HPDE6-E6E7 (cell line): ENCODE results near the gene CPSF4.

Source experiments
- DNase-seq: peaks from one replicate; pipeline ENCODE4 v3.0.0; 2011; ENCODE audit warnings: missing footprints; ENCODE audit errors: extremely low spot score

The CPSF4 gene

DNA sequence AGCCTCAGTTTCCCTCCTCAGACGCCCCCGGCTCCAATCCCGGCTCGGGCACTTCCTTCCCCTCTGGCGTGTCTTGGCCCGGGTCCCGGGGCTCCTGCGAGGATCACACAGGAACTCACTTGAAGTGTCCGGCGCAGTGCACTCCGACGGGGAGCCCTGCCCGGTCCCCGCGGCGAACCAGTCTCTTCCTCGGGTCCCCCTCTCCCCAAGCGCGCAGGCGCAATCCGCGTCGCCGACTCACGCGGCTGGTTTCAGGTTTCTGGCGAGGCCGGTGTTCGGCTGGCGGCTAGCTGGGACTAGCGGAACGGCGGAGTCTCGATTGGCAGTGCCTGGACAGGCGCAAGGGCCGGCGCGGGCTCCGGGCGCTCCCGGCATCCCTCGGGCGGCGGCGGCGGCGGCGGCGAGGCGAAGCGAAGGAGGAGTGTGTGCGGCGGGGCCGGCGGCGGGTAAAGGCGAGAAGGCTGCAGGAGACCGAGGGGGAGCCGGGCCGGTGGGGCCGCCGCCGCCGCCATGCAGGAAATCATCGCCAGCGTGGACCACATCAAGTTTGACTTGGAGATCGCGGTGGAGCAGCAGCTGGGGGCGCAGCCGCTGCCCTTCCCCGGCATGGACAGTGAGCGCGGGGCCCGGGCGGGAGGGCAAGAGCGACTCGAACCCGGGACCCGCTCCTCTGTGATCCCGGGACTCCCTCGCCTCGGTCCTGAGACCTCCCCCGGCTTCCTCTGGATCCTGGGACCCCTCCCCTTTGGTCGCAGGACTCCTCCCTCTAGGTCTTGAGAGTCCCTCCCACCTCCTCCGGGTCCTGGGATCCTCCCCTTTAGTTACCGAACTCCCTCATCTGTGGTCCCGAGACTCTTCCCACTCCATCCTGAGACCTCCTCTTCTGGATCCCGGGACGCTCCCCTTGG is at the start of gene CPSF4, which contains the start of gene PTCD1:
Gene CPSF4, plus strand, starts transcription at position 371 of the 908 bp plus-strand sequence. Its CDS starts 140 bp downstream, at position 511.
Gene PTCD1, minus strand, starts transcription at position 226 of the 908 bp plus-strand sequence. CDS start 3,556 bp downstream, outside the sequence.
- DNase-seq, result peak; percentile 99

DNA sequence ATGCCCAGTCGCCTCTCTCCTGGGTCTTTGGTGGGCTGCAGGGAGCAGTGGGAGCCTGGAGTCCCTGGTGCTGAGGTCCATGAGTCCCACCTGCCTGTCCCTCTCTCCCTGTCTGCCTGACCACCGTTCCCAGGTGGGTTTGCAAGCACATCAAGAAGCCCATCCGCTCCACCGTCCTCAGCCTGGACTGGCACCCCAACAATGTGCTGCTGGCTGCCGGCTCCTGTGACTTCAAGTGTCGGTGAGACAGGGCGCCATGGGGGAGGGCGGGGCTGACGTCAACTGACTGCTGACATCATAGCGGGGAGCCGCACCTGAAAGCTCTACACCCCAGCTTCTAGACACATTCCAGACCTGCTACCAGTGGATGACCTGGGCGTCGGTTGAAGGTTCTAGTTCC is 49.0 kb upstream of the CPSF4 start:
- no peak for DNase-seq

DNA sequence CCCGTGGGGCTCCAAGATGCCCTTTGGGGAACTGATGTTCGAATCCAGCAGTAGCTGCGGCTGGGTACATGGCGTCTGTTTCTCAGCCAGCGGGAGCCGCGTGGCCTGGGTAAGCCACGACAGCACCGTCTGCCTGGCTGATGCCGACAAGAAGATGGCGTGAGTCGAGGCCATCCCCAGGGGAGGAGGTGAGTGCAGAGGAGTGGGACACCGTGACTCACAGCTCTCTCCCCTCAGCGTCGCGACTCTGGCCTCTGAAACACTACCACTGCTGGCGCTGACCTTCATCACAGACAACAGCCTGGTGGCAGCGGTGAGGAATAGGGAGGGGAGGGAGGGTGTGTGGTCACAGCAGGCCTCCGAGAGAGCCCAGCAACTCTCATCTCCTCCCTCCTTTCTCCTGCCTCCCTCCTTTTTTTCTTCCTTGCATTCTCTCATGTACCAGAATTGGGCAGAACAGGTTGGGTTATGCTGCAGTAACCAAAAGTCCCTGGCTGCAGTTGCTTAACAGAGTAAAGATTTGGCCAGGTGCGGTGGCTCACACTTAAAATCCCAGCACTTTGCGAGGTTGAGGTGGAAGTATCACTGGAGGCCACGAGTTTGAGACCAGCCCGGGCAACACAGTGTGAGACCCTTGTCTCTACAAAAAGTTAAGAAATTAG is 47.7 kb upstream of the CPSF4 start:
- no peak for DNase-seq

DNA sequence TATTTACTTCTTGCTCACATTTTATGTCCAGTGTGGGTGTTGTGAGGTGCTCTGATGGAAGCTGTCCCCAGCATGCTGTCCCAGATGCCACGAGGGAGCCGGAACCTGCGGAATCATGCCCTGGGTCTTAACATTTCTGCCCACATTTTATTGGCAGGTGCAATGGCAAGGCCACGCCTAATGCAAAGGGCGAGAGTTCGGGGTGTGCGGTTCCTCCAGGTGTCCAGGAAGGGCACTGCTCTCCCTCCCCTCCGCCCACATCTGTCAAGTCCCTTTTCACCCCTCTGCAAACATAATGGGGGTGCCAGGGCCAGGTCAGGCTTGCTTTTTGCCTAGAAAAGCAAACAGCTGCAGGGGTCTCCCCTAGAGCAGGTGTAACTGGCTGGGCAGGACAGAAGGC is 46.7 kb upstream of the CPSF4 start:
- DNase-seq, result no peak

DNA sequence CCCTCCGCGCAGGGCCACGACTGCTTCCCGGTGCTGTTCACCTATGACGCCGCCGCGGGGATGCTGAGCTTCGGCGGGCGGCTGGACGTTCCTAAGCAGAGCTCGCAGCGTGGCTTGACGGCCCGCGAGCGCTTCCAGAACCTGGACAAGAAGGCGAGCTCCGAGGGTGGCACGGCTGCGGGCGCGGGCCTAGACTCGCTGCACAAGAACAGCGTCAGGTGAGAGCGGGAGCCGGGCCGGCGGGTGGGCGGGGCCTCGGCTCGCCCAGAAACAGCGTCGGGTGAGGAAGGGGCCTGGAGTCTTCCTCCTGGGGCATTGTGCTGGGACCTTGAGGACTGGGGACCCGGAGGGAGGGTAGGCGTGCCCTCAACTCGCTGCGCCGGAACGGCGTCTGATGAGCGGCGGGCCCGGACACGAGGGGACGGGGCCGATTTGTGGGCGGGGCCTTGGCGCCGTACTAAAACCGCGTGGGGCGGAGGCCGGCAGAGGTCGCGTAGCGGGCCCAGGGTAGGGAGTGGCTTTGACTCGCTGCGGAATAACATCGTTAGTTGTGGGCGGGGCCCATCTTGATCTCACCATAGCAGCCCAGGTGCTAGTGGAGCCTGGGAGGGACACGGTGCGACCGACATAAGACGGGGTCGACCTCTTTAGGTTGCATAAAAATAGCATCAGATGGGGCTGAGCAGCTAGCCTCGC is 45.9 kb upstream of the CPSF4 start:
- no peak for DNase-seq

DNA sequence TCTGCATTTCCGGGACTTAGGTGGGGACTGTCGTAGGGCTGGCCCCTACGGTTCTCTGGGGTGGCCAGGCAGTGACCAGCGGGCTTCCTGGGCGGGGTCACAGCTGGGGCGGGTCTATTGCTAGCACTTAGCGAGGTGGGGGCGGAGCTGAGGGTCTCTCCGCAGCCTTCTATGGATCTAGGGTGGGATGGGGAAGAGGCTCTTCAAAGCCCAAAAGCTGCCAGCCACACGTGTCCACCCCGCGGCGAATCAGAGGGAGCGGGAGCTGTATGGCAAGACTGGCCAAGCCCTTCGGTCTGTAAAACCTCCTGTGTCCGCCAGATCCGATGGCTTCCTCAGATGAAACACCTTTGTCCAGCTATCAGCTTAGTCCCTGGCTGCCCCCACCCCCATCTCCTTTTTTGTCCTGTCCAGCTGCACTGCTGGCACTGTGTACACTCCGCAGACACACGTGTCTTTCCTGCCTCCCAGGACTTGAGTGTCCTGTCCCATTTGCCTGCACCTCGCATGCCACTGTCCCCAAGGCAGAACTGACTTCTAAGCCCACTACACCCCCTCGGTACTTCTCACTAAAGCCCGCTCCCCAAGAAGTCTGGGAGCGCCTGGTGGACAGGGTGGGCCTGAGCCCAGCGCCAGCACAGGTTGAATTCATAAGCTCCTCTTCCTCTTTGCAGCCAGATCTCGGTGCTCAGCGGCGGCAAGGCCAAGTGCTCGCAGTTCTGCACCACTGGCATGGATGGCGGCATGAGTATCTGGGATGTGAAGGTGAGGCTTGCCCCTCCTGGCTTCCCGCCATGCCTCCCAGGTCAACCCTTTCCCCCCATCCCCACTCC is 45.2 kb upstream of the CPSF4 start:
- DNase-seq, result no peak

DNA sequence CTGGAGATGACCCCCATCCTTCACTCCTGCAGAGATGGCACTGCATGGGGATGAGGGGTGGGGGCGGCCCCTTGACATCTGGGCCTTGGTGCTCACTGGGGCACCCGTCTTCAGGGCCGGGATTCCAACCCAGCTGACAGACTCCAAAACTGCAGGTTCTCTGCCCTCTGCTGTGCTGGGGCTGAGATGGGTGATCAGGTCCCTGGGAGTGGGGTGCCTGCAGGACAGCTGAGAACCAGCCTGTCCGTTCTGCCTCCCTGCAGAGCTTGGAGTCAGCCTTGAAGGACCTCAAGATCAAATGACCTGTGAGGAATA is 44.6 kb upstream of the CPSF4 start:
- DNase-seq, result no peak

DNA sequence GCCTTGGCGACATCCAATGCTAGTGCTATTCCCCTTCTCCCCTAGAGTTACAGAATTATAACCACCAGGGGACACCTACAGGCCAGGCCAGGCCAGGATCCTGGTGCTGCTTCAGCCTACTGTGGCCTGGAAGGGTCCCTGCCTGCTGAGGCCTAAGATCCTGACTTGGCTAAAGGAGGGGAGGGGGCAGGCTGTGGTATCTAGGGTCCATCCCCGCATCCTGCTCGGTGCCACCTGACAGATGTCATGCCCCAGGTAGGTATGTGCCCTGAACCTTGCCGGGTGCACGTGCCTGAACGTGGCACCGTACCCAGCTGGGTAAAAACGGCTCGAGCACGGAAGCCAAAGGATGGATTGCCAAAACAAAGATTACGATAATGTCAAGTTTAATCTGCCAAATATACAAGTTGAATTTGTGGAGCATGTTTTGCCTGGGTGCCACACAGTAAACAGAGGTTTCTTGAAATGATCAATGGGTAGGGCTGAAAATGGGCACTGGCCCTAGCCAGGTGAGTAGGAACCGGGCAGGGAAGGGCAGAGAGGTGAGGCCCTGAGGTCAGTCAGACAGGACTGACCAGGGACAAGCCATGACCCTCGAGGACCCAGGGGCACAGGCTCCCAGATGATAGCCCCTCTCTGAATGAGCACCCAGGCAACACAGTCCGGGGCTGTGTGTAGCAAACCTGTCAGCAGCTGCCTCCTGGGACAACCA is 43.0 kb upstream of the CPSF4 start:
- no peak for DNase-seq

DNA sequence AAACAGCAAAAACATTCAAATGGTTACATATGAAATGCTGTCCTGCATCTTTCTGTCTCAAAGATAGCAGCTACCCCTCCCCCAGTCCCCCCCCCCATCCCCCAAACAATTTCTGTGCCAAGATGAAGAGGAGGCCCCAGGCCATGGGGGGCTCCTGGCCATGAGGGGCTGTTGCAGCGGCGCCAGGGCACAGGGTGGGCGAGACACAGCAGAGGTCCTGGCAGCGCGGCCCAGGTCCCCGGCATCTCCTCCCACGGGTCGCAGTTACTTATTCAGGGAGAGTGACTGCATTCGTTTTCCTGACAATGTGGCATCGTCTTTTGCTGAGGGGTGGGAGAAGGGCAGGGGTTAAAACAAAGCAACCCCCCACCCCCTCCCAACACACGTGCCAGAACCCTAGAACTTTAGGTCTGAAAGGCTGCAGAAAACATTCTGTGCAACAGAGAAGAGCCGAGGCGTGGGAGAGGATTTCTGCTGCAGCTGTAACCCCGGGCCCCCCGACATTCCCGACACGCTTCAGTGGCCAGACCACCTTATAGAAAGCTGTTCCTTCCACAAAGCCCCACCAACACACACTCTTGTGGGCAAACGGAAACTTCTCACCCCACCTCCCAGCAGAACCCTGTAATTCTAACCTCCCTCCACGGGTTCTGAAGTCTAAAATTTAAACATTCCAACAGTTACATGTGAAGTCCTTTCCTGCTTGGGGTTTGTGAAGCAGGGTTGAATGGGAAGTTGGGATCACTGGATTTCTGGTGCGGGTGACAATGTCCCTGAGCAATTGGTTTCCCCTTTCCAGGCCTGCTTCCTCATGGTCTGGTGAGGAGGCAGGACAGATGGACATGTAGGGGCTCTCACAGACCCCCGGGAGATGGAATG is 42.1 kb upstream of the CPSF4 start:
- no peak for DNase-seq

DNA sequence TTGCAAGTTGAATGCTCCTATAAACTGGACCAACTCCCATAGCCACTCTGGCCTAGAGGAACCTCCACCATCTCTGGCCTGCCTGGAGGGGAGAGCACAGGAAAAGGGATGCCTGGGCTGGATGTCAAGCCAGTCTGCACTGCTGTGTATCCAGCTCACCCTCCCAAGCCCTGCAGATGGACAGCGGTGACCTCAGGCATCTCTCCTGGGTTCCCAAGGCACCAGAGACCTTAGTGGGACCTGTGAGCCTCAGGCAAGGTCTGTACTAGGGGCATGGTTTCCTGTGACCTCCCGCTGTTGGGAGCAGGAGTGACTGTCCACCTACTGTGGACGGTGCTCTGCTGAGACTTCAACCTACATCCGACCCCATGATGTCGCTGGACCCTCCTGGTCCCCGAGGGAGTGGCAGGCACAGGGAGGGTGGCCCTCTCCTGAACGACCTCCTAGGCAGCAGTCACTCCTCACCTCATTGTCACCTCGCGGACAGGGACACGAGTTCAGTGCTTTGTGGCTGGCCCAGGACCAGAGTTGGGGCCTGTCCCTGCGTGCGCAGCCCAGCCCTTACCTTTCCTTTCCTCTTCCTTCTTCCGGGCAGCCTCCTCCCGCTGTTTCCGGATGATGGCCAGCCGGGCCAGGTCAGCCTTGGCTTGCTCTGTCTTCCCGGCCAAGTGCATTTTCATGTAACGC is 41.3 kb upstream of the CPSF4 start:
- no peak for DNase-seq

DNA sequence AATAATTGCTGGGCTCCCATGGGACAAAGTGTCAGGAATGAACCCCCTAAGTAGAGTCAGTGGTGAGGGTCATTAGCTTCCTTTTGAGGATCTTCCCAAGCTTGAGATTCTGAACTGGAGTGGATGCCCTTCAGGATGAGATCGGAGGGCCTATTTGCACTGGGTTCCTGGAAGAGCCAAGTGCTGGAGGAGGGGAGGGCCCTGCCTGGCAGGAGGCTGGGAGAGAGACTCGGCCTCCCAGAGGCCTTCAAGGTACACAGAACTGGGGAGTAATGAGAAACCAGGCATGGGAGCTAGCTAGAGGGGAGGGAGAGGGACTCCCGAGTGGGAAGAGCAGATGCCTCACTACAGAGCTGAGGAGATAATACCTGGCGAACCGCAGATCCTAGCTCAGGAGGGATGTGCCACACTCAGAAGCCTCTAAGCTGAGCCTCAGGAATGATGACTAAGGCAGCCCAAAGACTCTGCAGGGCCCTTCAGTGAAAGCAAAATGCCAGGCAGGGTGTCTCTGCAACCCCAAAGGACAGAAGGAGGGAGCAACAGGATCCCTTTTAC is 39.8 kb upstream of the CPSF4 start:
- DNase-seq, result no peak

DNA sequence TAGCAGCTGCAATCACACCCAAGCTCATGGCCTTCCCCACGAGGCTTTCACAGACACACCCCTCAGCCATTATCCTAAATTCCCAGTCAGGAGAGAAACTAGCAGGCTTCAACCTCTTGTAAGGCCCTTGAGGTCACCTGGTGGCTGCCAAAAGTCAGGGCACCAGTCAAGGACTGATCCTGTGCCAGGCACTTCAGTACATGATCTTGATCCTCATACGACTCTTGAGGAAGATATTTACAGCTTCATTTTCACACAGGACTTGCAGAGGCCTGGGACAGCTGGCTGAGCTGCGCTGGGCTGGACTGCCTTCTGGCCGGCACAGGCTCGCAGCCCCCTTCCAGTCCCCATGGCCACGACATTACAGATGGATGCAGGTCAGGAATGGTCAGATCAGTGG is 39.1 kb upstream of the CPSF4 start:
- DNase-seq, result no peak

DNA sequence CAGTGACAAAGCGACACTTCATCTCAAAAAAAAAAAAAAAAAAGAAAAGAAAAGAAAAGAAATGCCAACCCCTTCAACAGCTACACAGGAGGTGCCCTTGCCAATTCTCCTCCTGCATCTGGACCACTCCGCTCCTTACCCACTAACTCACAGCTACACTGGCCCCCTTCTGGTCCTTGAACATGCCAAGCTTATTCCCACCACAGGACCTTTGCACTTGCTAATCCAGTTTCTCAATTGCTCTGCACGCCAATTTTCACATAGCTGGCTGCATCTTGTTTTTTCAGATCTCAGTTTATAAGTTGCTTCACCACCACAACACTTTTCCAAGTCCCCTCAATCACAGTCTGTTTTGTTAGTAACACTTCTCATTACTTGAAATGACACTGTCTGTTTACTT is 35.9 kb upstream of the CPSF4 start:
- no peak for DNase-seq

DNA sequence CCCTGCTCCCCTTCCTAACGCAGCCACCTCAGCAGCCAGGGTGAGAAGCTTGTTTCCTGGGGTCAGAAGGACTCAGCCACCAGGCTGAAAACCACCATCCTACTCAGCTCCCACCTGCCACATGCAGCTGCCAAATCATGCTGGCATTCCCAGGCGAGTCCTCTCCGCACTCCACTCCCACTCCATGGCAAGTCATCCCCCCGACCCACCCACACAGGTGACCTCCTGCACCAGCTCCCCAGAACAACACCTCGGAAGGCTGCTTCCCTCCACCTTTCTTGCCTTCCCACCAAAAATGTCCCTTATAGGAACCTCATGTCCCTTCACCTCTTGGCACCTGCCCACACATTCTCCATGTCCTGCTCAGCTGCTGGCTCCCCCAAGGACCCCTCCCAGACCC is 35.0 kb upstream of the CPSF4 start:
- no peak for DNase-seq

DNA sequence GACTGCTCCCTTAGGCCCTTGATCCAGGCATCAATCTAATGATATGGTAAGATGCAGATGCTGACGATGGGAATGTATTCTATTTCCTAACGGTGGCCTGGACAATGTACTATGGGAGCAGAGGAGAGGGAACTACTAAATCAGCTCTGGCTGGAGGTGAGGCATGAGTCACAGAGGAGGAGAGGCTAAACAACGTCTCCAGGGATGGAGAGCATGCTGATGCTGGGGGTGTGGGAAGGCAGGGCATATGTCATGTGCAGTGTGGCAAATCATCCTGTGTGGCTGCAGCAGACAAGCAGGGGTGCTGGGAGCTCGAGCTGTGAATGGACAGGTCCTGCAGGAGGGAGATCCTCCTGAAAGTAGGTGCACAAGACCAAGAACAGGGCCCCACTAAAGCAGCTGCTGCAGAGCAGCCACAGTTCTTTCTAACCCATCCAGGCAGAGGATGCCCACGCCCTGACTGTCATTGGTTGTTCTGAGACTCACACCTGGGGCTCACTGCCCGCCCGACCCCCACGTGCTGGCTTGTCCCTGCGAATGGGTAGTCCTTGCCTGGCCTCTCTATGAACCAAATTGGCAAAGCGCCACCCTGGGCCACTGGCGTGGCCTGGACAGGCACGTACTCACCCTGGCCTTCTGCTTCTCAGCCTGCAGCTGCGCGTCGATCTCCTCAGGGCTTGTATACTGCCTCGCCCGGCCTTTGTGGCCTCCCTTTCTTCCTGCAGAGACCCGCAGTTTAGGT is 34.3 kb upstream of the CPSF4 start:
- DNase-seq, result no peak

DNA sequence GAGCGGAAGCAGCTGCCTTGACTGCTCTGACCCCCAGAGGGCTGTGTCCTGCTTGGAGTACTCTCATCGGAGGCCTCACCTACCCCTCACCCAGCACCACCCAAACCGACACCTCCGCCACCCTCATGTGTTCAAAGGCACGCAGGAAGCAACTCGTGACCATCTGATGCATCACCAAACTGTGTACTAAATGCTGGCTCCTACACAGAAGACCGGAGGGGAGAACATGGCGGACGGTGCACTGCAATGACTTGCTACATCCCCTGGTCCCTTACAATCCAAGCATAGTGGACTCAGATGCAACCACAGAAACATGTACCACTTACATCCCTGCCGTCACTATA is 33.8 kb upstream of the CPSF4 start:
- no peak for DNase-seq

DNA sequence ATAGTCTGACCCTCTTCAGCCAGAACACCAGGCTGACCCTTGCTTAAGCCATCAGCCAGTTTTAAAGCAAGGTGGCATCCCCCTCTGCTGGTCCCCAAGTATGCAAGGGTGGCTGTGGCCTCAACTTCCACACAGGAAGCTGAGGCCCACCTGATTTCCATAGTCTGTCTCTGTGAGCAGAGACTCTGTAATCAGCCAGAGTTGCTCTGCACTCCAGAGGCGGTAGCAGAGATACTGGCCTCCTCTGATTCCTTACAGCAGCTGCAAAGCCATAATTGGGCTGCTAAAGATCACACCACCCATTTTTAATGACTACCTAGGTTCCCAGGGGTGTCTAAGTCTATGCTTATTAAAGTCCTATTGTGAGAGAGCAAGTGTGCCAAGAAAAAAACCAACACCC is 32.2 kb upstream of the CPSF4 start:
- no peak for DNase-seq

DNA sequence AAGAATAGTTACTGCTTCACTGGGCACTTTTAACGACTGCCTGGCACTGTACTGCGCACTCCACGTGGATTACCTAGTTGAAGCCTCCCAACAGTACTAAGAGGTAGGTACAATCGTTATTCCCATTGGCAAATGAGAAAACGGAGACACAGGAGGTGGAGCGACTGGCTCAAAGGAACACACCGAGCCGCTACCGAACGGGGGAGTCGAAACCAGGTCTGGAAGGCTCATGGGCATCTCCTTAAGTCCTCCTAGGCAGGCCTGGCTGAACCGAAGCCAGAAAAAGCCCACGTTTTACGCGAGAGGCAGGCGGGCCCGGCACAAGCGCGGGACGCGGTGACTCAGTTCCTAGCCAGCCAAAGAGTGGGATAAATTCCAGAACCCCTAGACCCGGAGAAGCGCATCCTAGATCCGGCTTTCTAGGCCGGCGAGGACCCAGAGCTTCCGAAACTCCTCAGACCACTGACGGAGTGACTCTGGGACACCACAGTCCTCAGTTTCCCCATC is 30.8 kb upstream of the CPSF4 start:
- peak; percentile 48 for DNase-seq
